Stimulated activated CD4-positive, alpha-beta T cell treated with anti-CD3 and anti-CD28 coated beads, Interleukin-12 subunit alpha, Interleukin-12 subunit beta, amount 100 ng/mL, for 24 hours (primary cell): ENCODE results near the gene ACOX2.

Experiments
- DNase-seq, 2 experiments: peaks; one replicate each; pipeline ENCODE4 v3.0.0-alpha.2; 2020; ENCODE audit warnings: low read depth in 2 of 2

Gene ACOX2

DNA sequence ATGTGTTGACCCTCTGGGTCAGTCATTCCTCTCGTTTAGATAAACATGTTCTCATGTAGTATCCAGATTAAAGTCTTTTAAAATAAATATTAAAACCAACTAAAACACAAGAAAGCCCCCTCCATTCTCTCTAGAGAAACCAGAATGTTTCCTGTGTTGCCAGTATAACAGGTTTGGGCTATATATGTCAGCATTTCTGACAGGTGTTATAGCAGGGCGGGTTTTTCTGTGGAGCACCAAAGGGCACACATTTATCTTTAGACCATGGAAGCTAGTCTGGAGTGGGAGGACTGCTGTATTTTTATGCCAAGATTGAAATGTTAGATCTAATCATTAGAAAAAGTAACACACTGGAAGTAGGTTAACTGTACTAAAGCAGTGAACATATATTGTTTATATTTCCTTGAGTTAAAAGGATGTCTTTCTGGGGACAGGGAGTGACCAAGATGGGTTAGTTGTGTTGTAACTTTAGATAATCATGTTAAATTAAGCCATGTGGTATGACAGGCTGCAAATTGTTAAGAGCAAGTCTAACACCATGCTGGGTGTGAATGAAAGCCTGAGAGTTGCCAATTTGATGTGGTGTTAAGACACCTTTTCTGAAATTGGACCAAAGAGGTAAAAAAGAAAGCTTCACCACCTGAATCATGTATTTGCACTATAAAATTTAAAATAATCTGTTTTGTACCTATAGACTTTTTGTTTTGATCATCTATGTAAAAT lies 29.5 kb downstream of the ACOX2 start:
- DNase-seq = no peak

DNA sequence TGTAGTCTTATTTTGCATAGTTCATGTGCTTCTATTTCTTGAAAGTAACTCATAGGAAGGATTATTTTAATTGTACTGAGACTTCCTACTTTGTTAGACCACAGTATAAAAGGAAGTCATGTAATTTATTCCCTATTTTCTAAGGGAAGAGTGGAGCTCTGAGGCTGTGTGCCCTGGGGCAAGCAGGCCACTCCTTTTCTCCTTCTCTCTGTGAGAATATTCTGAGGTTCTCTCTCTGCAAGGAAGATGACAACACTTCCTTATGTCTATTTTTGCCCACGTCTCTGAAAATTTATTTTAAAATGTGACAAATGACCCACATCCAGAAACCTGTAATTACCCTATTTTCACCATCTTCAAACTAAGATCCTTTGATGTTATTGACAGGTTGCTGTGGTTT lies 34.1 kb downstream of the ACOX2 start:
- no peak for DNase-seq

DNA sequence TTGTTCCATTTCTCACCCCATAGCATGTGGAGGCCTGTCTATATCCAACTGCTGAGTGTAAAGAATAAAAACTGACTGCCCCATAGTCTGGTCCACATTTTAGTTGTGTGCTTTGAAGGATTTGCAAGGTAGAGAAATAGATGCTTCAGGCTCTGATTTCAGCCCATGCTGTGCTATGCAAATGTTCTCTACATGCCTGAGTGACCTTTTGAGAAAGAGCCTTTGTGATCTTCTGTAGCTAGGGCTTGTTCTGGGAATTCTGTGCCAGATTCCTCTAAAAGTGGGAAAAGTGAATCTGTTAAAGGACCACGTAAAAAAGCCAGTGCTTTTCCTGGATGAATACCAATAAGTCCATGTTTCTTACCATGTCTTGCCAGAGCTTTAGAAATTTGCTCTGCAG lies 39.9 kb downstream of the ACOX2 start:
- no peak for DNase-seq

DNA sequence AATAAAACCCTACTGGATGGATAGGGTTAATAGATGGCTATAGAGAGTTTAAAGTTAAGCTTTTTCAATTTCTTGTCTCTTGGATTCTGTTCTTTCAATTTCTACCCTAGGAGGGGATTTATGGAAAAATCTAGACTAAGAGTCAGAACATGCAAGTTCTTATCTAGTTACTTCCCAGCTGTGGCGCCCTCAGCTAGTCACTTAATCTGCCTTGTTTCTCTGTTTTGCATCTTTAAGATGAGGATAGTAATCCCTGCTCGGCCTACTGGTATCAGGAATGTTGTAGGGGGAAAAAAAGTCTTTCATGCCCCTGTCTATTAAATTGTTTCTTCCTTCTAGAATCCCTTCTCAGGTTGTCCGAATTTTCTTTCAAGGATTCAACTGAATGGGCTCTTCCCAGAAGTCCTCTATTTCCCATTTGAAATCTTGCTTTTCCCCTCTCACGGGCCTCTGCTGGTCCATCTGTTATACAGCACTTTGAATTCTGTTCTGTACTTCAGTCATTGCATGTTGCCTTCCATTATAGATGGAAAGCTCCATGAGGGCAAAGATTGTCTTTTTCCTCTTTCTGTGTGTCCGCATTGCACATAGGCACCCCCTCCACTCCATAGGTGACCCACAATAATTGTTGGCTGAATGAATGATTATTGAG lies 40.7 kb downstream of the ACOX2 start:
- no peak for DNase-seq

DNA sequence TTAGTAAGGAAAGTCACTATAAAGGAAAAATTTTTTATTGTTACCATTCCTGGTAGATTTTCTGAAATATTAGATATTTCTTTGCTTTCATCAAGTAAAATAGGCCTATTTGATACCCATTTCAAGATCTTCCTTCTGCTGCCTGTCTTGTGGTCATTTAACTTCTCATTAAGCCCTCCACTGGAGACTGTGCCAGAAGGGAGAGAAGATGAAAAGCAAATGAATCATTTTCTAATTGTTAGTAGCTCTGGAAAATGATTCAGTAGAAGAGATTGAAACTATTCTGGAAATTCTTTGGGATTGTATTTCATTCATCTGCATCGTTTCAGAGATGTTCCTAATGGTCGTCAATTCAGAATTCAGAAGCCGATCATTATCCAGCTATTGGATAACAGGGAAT lies 41.9 kb downstream of the ACOX2 start:
- DNase-seq = no peak

DNA sequence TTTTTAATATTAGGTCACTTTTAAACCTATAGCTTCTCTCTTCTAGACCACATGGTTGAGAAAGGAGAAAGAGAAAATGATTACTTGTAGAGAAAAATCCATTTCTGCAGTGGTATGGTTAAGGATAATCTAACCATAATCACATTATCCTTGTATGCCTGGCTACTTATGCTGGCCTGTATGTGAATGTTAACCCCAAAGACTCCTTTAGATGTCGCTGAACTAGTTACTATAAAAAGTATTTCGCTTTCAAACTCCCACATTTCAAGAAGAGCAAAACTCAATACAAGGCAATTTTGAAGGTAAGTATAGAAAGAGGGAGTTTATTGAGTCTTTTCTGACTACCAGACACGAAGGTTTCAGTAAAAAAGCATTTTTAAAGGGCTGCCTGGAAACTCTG lies 42.9 kb downstream of the ACOX2 start:
- no peak for DNase-seq

DNA sequence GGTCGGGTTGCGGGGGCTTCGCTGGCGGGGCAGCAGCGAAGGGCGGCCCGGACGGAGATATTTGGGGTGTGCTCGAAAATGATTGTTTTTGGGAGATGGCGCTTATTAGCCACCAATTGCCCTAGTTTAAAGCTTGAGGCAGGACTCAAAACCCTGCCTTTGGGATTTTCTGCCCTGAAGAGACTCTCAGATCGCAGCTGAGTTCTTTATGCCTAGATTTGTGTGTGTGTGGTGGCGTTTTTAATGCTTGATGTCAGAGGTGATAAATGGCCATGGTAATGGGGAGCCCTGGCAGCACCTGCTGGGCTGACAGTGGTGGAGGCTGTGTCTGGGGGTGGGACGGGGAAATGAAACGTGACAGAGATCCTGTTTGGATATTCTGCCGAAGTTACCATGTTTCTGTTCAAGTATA lies 44.5 kb downstream of the ACOX2 start:
- no peak for DNase-seq

DNA sequence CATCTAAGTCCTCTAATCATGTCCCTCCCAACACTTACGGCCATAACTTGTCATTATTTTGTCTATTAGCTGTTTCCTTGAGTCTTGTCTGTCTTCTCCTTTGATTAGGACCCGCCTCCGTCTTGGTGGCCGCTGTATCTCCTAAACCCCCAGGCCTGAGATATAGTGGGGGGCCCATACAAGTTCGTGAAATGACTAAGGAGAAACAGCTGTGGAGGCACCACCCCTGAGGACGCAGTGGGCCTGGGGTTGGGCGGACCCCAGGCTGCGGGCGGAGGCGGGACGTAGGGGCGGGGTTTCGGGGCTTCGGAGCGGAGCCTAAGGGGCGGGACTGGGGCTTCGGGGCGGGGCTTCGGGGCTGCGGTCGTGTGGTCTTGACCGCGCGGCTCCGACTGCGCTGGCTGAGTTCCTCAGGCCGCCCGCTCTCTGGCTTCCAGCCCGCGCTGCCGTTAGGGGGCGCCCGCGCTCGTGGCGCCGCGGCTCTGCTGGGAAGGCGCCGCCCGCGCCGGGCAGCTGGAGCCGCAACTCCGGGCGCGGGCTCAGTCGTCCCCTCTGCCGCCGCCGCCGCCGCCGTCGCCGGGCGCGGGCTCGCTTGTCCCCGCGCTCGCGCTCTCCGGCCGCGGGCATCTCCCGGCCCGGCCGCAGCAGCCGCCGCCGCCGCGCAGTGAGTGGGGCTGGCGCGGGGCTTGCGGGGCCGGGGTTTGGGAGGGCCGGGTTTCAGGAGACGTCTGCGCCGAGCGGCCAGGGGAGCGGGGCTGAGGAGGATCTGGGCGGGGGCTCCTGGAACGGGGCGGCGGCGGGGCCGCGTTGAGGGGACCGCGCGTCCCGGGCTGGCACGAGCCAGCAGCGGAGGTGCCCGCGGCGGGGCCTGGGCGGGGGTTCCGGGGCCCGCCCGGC lies 45.2 kb downstream of the ACOX2 start, which contains the start of gene KCTD6:
Gene KCTD6, plus strand, starts transcription at position 591 of the 897 bp plus-strand sequence. CDS start 6,660 bp downstream, outside the sequence.
- DNase-seq = peak; percentile 77 to 87

DNA sequence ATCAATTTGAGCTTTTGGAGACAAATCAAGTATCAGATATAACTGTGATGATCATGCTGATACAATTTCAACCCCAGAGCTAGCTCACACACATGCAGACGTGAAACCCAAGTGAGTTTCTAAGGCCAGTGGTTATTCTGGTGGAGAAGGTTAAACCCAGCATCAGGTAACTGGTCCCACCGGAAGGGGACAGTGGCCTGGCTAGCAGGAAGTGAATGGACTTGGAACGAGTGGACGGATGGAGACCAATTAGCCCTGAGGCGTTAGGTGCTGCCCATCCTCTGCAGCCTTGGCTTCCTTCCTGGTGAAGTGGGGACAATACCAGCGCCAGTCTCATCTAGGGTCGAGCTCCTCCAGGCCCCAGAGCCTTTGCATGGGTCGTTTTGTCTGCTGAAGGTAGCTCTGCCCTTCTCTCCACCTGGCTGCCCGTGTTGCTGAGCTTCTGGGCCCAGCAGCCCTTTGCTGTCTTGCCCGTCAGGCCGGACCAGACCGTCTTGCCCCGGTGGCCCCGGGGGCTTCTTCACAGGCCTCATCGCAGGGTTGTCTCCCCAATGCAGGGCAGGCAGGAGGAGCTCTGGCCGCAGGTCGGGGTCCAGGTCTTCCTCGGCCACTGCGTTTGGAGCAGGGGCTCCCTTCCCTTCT lies 46.0 kb downstream of the ACOX2 start:
- DNase-seq = no peak

DNA sequence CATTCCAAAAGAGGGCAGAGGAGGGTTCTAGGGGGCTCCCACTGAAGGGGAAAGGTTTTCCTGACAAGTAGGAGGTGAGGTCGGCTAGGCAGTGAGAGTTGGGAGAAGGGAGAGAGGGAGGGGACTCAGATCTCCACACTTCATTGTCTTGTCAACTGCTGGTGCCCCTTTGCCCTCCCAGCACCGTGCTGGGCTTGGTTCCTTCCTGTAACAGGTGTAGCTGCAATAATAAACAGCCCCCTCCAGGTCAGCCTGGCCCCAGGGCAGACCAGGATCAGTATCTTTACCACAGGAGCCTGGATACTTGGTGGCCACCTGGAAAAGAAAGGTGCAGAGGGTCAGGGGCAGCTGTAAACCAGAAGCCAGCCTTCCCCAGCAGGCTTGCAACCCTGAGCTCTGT lies 48.0 kb downstream of the ACOX2 start:
- no peak for DNase-seq

DNA sequence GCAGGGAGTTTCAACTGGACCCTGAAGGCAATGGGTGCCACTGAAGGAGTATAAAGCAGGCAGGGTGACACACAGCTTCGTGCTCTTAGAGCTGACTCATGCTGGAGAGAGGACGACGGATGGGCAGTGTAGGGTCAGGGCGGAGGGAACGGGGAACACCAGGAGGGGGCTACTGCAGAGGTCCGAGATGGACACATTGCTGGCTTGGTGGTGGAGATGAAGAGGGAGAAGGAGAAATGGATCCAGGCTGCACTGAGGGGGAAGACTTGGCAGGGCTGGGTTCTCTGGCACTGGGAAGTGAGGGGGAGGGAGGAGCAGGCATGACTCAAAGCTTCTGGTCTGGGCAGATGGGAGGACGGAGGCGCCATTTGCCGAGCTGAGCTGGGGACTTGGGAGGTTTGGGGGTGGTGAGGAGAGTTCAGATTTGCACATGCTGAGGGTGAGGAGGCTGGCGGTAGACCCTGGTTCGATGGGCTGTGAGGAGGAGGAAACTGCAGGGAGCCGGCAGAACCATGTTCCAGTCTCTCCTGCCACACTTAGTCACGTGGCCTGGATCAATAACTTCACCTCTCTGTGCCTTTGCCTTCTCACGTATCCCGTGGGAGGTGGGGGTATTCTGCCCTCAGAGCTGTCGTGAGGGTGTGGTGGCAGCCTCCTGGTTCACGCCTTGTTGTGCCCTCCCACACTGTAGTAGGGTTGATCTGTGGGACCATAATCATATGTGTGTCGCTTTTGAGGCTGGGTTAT lies 49.7 kb downstream of the ACOX2 start:
- no peak for DNase-seq

DNA sequence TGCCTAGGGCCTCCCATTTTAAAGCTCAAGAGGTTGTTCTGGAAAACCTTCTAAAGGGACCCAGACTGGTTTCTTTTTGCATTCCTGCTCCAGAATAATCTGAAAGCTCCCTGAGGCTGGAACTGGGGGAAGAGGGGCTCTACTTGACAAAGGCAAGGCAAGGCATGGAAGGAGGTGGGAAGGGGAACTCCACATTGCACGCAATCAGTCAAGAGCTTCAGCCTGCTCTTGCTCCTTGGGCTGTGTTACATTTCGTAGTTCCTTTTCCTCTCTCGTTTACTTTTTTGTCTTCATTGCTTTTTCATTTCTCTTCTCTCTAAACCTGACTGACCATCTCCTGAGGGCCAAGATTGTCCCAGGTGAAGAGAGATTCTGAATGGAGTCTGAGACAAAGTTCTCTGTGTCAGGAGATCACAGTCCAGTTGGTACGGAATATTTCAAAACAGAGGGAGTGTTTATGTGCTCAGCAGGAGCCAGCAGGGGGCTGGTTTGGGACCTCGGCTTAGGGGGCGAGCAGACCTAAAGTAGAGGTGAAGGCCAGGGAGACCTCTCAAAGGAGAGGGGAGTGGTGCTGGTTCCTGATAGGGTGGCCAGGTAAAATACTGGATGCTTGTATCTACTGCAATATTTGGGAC lies 51.1 kb downstream of the ACOX2 start:
- no peak for DNase-seq

DNA sequence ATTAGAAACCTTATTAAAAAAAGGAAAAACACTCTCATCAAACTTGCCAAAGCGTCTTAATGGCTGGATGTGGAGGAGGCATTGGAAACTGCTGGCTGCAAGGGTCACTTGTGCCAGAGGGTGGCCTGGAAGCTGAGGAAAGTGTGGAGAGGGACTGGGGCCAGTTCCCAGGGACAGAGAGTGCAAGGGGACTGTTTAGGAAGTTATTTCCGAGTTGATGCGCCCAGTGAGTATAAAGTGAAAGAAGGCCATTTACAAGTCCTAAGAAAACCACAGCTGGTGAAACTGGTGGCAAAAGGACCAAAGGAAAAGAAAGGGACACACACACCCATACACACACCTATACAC lies 52.3 kb downstream of the ACOX2 start:
- DNase-seq = no peak

DNA sequence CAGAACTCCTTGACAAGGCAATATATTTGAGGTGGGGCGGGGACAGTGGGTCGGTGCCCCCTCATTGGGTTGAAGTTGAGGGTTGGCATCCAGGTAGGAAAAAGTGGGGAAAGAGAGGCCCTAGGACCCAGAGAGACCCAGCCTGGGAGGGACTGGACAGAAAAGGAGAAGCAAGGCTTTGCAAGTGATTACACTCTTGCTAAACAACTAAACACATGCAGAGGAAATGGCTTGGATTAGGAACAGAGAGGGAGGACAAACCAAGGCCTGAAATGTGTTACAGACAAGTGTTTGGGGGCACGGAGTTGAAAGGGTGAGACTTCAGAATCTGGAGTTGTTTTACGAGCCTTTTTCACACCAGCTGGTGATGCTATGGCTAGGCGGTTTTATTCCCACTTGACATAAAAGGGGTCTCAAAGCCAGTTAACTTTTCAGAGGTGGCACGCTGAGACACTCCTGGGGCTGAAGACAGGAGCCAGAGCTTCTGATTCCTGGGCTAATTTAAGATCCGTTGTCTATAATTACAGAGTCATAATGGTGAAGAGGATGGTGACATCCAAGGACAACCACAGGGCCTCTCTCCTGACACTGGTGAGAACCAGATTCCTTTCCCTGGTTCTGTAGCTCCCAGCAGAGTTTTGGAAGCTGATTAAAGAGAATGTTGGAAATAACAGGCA lies 52.8 kb downstream of the ACOX2 start:
- DNase-seq = no peak

DNA sequence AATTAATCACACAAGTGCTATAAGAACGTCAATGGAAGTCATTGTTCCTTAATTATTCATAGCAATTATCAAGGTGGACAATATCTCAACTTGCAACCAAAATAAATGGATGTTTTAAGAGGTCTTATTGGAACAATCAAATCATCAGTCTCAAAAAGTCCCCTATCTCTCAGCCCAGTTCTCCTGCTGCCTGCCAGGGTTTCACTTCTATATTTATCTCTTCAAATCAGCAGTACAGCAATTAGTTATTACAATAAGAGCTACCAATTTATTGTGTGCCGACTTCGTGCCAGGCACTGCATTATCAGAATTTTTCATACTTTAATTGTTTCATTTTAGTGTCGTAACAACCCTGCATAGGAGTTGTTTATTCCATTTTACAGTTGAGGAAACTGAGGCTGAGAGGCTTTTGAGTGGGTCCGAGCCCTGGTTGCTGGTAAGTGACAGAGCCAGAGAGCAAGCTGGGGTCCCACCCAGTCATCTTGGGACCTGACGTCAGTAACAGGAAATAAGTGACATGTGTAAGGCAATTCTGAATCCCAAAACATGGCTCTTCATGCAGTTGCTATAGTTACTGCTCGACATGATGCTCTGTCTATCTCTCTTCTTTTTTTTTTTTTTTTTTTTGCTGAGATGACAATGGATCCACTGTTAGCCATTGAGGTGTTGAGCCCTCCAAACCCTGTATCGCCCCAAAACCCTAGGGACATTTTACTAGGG lies 53.9 kb downstream of the ACOX2 start:
- no peak for DNase-seq

DNA sequence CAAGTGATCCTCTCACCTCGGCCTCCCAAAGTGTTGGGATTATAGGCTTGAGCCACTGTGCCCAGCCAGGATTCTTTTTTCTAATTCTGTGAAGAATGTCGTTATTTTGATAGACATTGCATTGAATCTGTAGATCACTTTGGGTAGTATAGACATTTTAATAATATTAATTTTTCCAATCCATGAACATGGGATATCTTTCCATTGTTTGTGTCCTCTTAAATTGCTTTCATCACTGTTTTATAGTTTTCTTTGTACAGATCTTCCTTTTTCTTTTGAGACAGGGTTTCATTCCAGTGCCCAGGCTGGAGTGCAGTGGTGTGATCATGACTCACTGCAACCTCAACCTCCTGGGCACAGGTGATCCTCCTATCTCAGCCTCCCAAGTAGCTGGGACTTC lies 56.7 kb downstream of the ACOX2 start:
- no peak for DNase-seq

DNA sequence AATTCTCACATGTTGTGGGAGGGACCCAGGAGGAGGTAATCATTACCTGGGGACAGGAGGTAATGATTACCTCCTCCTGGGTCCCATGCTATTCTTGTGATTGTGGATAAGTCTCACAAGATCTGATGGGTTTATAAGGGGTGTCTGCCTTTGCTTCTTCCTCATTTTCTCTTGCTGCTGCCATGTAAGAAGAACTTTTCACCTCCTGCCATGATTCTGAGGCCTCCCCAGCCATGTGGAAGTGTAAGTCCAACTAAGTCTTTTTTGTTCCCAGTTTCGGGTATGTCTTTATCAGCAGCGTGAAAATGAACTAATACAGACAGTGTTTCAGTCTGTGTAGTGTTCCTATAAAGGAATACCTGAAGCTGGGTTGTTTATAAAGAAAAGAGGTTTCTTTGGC lies 58.2 kb downstream of the ACOX2 start:
- no peak for DNase-seq

DNA sequence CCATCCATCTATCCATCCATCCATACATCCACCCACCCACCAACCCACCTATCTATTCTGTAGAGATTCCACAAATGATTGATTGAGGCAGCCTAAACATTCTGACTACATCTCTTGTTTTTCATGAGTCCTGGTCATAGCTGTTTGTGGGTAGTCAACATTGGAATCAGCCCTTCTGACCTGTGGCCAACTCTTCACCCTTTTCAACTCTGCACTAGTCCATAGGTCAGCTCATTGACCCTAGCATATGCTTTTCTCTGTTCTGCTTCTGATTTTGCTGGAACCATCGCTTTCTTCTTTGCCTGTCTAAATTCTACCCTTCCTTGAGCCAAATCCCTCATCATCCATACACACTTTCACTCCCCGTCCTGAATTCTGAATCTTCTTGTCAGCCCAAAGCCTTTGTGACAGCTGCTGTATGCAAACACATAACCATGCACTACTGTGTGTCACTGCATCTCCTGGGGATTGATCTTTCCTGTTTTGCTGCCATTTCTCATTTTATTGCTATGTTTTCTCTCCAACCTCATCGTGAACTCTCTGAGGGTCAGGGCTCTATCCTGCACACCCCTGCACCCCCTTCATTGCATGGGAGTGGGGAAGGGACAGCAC lies 61.9 kb downstream of the ACOX2 start:
- DNase-seq = no peak

DNA sequence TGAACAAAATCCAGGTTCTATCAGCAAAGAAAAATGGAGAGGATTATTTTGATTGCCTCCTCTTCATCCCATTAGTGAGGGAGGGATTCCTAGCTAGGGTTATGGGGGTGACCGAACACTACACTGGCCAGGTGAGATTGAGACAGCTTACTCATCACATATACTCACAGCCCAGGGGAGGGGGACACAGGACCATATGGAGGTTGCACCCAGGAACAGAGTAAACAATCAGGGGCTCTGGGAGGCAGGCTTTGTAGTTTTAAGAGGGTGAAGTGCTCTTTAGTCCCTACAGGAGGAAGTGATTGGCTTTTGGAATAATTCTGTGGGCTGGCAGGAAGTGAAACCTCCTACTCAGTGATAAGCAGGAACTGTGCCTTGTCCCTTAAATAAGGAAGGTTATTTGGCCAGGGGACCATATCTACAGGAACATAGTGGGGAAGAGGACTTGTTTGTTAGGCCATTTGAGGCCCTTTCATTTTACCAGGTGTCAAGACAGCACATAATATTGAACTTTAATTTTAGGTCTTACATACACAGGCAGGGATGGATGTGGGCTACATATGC lies 62.6 kb downstream of the ACOX2 start:
- DNase-seq = no peak
